Pancreas (tissue), 10 donors: ENCODE data around the gene GBGT1. TPM values are rescaled to one million over a fixed set of nuclear protein-coding genes. Genes with fewer than 3 reads are reported as not detected.

Source experiments
- ATAC-seq, 4 donors: fragments of 200-7000 bp; cut with Tn5 transposase; one replicate each; pipeline versions ENCODE4 v1.8.0 to v1.9.1; 2020; ENCODE audit warnings: mild to moderate bottlenecking in 4 of 4, moderate library complexity in 4 of 4
- DNase-seq, 6 donors: peaks; one replicate each; pipeline ENCODE4 v3.0.0-alpha.2; 2020
- FAIRE-seq: peaks from 2 replicates; lab custom pipeline; 2012; peaks lifted over from hg19 to GRCh38; lab: Jason Lieb, UNC
- H3K27ac ChIP-seq, 4 donors: fragments of 200-600 bp; sonication (generic); 1 replicate in 3 of 4; 2 replicates in 1 of 4; pipeline versions ENCODE4 v1.5.0 to v1.8.0; 2020
- H3K27me3 ChIP-seq, 4 donors: fragments of 200-600 bp; one replicate each; pipeline ENCODE4 v1.8.0; 2021
- H3K36me3 ChIP-seq, 3 donors: fragments of 200-600 bp; sonication (generic) in 1 of 3; one replicate each; pipeline versions ENCODE4 v1.5.0 to v1.8.0; 2020 to 2021
- H3K4me1 ChIP-seq, 3 donors: fragments of 200-600 bp; one replicate each; pipeline ENCODE4 v1.8.0; 2021
- H3K4me3 ChIP-seq, 4 donors: fragments of 200-600 bp; sonication (generic) in 2 of 4; one replicate each; pipeline versions ENCODE4 v1.5.0 to v1.8.0; 2020 to 2021
- H3K9me3 ChIP-seq, 4 donors: fragments of 200-600 bp; one replicate each; pipeline ENCODE4 v1.8.0; 2021
- CTCF ChIP-seq, 4 donors: fragments of 200-600 bp; sonication (generic) in 3 of 4; IDR thresholded peaks; one replicate each; pipeline versions ENCODE4 v1.5.0 to v1.8.0; 2021; ENCODE audit warnings: antibody characterized with exemption in 4 of 4
- WGBS, 2 donors: extraction: QIAGEN DNeasy Blood & Tissue Kit; methylation state at CpG; one replicate each; pipeline ENCODE4 v1.1.7; 2013; 5-methylcytosine and 5-hydroxymethylcytosine counted together
- intact Hi-C, 3 donors: fragments of 100-400 bp; cut with DNase I; formaldehyde crosslinking; loops; one replicate each; pipeline versions ENCODE4 v1.11.1 to v1.14.2; 2022
- polyA plus RNA-seq, 2 donors: library from polyadenylated mRNA; stranded (reverse); fragments of 200-250 nt; gene quantifications; one replicate each; pipeline ENCODE4 v1.2.3, GENCODE V29; 2013
- total RNA-seq, 6 donors: library from RNA; stranded (reverse); fragmentation: NEBNext Ultra II Directional in 4 of 6; extraction: Animal tissue kit (Norgen Biotek cat#: 25700) in 4 of 6; gene quantifications; one replicate each; pipeline versions ENCODE4 v1.2.1 to v1.2.4, GENCODE V29; 2021 to 2023
- donor health status: healthy with polysubstance abuse.
- donor health status: DM: no; HTN: no; CAD: no; lungs with moderate emphysema.
- donor health status: DM: no; HTN: no; CAD: no.
- donor health status: control.
- donor health status: control.
- donor health status: Bipolar disorder and iron deficiency.
- donor health status: DM: yes; HTN: yes; CAD: no.
- donor health status: DM: no; HTN: no; CAD: no.
- donor health status: DM: no; HTN: no; CAD: no.
- donor health status: DM: yes; HTN: yes; CAD: no.

Gene GBGT1
- total and polyA plus RNA-seq, 8 donors, result 1.5 to 11.9 (median 4.0) TPM

GRCh38 chr9:133204335-133204992 is 40.8 kb upstream of the GBGT1 start:
- intact Hi-C loops, result no loop called here
- TF ChIP-seq CTCF (IDR thresholded peaks at IDR 0.05), result no peak
- 68% methylated on average over 17 of the region's 17 CpGs for WGBS, 2 donors
- no peak for ATAC-seq
- no peak for FAIRE-seq
- Histone ChIP-seq H3K9me3 (no peaks in the 10 kb centered on the region), H3K27me3 (no peaks in the 10 kb centered on the region), H3K36me3 (no peaks in the 10 kb centered on the region), H3K27ac (no peak overlapping the region), H3K4me1 (no peaks in the 10 kb centered on the region), H3K4me3 (no peak overlapping the region)
- no peak for DNase-seq

GRCh38 chr9:133203506-133204075 is 39.9 kb upstream of the GBGT1 start:
- Histone ChIP-seq H3K27me3 (no peaks in the 10 kb centered on the region), H3K9me3 (no peaks in the 10 kb centered on the region), H3K4me3 (no peak overlapping the region), H3K36me3 (no peaks in the 10 kb centered on the region), H3K4me1 (no peaks in the 10 kb centered on the region), H3K27ac (no peak overlapping the region)
- WGBS, 2 donors, result 53 to 63% methylated on average over 10 of the region's 10 CpGs
- FAIRE-seq, result no peak
- no peak for ATAC-seq
- TF ChIP-seq CTCF (IDR thresholded peaks at IDR 0.05), result no peak
- no peak for DNase-seq
- intact Hi-C loops, result no loop called here

GRCh38 chr9:133202688-133203453 is 39.2 kb upstream of the GBGT1 start:
- Histone ChIP-seq H3K36me3 (no peaks in the 10 kb centered on the region), H3K27me3 (no peaks in the 10 kb centered on the region), H3K4me3 (no peak overlapping the region), H3K27ac (no peak overlapping the region), H3K9me3 (no peaks in the 10 kb centered on the region), H3K4me1 (no peaks in the 10 kb centered on the region)
- no peak for ATAC-seq
- no peak for FAIRE-seq
- no peak for TF ChIP-seq CTCF (IDR thresholded peaks at IDR 0.05)
- DNase-seq, result no peak
- WGBS, 2 donors, result 74 to 81% methylated on average over 14 of the region's 14 CpGs
- intact Hi-C loops, result no loop called here

GRCh38 chr9:133202145-133202513 is 38.4 kb upstream of the GBGT1 start:
- TF ChIP-seq CTCF (IDR thresholded peaks at IDR 0.05), result no peak
- H3K4me1 ChIP-seq, result no peaks in the 10 kb centered on the region
- no peak for ATAC-seq
- no peaks in the 10 kb centered on the region for H3K27me3 ChIP-seq
- no peak for FAIRE-seq
- intact Hi-C loops, result no loop called here
- H3K9me3 ChIP-seq, result no peaks in the 10 kb centered on the region
- H3K4me3 ChIP-seq, result no peak overlapping the region
- no peak for DNase-seq
- 66 to 70% methylated on average over 11 of the region's 11 CpGs for WGBS, 2 donors
- H3K27ac ChIP-seq, result no peak overlapping the region
- no peaks in the 10 kb centered on the region for H3K36me3 ChIP-seq
